ENCODE results near the gene THY1.
"Not testable (repeated sequence)": the region's sequence is repeated elsewhere in the genome, so short reads cannot be mapped to it uniquely, and the experiment has no call there.

Gene THY1

DNA sequence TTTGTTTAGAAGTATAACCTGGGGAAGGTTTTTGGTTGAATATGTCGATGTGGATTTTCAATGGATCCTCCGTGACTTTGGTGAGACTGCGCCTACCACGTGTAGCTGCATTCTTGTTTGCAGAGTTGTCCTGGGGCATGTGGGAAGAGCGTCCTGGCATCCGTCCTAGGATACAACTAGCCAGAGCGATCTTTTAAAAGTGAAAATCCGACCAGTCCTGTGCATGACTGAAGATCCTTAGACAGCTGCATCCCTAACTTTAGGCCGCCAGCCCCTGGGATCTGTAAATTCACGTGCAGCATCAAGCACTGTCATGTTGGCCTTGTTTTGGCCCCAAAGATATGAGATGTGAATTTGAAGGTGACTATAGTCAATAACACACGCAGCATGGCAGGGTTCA is 22.4 kb upstream of the THY1 start:
- DNase-seq = no peak

GRCh38 chr11:119441898-119442243 is 18.9 kb upstream of the THY1 start:
- DNase-seq = no peak

DNA sequence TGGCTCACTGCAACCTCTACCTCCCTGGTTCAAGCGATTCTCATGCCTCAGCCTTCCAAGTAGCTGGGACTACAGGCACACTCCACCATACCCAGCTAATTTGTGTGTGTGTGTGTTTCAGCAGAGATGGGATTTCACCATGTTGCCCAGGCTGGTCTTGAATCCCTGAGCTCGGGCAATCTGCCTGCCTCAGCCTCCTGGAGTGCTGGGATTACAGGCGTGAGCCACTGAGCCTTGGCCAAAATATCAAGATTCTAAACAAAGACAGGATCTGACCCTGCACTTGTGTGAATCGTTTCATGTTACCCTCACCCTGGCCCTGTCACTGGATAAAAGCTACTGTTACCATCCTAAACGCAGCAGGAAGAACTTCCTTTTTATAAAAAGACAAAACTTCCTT is 15.6 kb upstream of the THY1 start:
- no peak for DNase-seq

GRCh38 chr11:119437521-119437920 is 14.5 kb upstream of the THY1 start:
- DNase-seq = not testable (repeated sequence)

DNA sequence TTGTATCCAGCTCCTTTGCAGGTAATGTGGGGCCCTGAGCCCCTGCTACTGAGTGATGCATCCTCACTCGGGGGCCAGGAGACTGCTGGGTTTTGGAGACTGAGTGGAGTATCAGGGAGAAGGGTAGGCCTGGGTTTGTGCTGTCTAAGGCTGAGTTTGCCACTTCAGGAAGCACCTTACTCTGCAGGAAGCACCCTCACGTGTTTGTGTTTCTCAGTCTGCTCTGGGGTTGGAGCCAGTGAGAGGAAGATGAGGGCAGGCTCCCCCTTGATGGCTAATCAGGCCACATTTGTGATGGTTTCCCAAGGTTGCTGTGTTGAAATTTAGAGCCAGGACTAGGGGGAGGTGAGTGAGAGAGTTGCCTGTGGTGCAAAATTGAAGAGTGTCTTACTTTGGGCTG is 13.7 kb upstream of the THY1 start:
- DNase-seq = no peak

GRCh38 chr11:119436093-119436492 is 13.1 kb upstream of the THY1 start:
- DNase-seq = no peak

DNA sequence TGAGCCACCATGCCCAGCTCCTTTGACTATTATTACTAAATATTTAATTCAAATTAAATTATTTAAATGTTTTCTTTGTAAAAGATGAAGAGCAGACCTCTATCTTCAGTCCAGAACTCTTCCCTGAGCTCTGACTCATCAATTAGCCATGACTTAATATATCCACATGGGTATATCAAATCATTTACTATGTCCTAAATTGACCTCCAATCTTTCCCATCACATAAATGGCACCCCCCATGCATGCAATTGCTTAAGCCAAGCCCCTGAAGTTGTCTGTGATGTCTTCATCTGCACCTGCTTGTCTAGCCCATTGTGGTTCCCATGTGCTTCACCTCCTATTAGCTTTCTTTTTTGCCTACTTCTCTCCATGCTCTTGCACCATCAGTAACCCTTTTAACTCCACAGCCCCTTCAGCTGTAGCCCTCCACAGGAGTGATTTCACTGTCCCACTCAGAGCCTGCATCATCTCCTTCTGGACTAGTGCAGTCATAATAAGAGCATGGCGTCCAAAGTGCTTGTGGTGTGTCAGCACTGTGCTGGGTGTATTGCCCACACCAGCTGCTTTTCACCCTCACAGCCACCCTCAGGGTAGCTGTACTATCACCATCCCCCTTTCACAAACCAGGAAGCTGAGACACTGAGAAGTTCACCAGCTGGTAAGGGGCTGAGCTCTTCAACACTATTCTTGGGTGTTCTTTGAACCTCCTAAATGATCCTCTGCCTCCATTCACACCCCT is 11.8 kb upstream of the THY1 start:
- DNase-seq = no peak

DNA sequence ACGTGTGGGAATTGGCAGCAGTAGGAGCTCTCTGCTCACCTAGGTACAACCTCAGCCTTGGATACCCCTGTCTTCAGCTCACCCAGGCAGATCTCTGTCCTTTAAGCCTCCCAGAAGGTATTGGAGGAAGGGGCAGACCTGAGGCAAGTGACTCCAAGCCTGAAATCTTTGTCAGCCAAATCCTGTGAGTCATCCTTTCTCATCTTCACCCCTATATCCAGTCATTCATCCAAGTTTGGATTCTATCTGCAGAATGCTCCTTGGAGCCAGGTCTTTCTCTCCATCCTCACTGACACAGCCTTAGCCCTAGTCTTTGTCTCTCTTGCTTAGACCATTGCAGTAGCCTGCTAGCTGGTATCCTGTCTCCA is 10.4 kb upstream of the THY1 start:
- DNase-seq = no peak

- no peak for DNase-seq
These were observed 9.7 kb upstream of the THY1 start for GRCh38 chr11:119432484-119433357.

- DNase-seq = no peak
These were observed 8.6 kb upstream of the THY1 start for GRCh38 chr11:119431523-119431922.

GRCh38 chr11:119427279-119427678 is 4.3 kb upstream of the THY1 start:
- DNase-seq = no peak

DNA sequence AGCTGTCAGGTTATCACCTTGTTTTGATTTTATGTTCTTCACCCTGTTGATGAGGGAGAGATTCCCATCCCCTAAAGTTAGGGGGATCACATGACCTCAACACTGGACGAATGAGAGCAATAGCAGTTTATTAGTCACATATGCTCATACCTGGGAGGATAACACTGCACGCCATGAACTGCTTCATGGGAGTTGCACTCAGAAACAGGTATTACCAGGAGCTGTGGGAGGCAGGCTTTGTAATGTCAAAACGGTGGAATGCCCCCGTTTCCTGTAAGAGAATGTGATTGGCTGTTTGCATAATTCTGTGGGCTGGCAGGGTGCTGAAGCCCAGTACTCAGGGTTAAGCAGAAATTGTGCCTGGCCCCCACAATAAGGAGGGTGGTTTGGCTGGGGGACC is 3.2 kb upstream of the THY1 start:
- DNase-seq = no peak

- DNase-seq = no peak
These were observed 1.8 kb upstream of the THY1 start for GRCh38 chr11:119424775-119425174.

DNA sequence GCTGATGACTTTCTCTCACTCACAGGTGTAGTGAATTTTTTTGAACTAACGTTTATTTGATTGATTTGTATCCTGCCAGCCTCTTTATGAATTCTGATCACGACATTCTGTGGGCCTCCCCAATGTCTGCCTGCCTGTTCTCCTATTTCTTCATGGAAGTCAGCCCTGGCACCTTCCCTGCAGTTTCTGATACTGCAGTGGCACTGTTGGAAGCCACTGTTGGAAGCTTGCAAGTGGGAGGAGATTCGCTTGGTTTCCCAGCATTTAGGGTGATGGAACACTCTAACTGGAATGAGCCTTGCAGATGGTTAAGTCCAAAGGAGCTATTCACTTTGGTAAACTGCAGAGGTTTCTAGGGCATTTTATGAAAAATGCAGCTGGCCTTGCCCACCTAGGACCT is 1.3 kb upstream of the THY1 start:
- no peak for DNase-seq

GRCh38 chr11:119423509-119424254 is 710 bp upstream of the THY1 start:
- DNase-seq = no peak

DNA sequence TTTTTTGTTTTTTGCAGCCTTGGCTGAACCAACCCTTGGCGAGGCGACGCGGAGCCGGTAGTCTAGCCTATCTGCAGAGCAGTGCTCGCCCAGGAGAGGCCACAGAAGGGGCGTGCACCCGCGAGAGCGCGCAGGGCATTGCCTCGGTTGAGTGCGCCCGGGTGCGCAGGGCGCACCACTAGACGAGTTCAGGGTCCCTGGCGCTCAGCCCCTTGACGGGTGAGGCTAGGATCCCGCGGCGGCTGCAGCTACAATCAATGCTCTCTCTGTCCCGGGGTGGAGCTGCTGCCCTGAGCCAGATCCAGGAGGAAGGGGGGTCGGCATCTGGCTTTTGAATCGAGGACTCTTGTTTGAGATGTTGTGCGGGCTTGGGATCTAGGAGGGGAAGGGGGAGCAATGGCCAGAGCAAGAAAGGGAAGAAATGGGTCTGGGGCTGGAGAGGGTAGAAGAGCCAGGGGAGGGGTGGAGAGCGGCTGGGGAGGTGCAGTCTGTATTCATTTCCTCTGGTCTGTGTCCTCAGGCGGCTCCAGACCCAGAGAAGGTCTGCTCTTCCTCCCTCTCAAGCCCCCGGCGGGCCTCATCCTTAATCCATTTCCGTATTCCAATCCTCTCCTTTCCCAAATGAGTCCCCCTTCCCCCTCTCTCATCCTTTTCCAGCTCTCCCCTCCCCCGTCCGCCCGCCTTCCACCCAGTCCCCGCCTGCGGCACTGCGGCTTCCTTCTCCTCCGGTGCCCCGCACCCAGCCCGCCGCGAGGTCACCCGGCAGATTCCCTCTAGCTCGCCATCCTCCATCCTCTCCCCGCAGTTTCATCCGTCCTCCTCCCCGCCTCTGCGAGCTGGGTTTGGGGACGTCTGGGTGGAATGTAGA is 797 bp downstream of the THY1 start:
- DNase-seq = peak; percentile 42

GRCh38 chr11:119421351-119421750 is 1.6 kb downstream of the THY1 start:
- no peak for DNase-seq

- no peak for DNase-seq
These were observed 2.3 kb downstream of the THY1 start for GRCh38 chr11:119420631-119421030.

- no peak for DNase-seq
These were observed 3.0 kb downstream of the THY1 start for GRCh38 chr11:119419834-119420492.

GRCh38 chr11:119419246-119419645 is 3.7 kb downstream of the THY1 start:
- DNase-seq = no peak

GRCh38 chr11:119418759-119419158 is 4.2 kb downstream of the THY1 start:
- DNase-seq = no peak
